DLD1 (cell line): ENCODE data around the gene MANEA.
"Not testable (repeated sequence)": the region's sequence is repeated elsewhere in the genome, so short reads cannot be mapped to it uniquely, and the experiment has no call there.

Experiments used
- in situ Hi-C: cut with HindIII; loops from 2 replicates; pipeline ENCODE4 v1.10.0; 2017; ENCODE audit warnings: low sequenced_read_pairs

Gene MANEA

GRCh38 chr6:95577304-95578105 is at the start of gene MANEA:
Gene MANEA (plus strand): TSS chr6:95577535. CDS start chr6:95586440, 8,905 bp downstream.
- in situ Hi-C loops: no loop called here

DNA sequence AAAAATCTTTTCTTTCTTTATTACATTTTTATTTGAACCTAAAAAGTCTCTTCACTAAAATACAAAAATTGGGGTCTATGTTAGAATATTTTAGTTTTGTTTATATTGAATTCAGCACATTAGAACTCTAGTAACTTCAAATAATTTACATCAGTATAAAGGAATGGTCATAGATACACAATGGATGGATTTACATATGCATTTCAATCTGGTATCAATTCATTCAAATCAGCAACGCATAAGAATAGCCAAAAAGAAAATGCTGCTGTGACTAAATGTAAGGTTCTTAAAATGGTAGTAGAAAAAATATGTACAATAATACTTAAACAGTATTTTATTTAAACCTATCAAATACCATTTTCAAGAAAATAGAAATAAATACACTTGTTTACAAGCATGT is 47.6 kb upstream of the MANEA start:
- in situ Hi-C loops: no loop called here

GRCh38 chr6:95530176-95530819 is 47.0 kb upstream of the MANEA start:
- in situ Hi-C loops: no loop called here

DNA sequence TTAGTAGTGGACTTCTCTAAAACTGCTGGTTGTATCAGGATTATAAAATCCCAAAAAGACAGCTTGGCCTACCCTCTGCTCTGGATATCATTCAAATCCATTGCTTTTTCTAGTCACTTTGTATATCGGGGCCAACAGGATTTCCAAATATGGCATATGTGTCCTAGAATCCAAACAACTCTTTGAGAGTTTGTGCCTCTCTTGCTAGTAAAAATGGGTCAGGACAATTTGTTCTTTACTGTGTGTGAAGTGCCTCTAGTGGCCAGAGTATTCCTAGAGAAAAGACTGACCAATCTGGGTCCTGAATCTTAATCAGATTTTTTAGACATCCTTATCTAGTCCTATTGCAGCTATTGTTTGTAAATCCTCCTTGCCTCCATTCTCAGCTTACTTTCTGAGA is 33.5 kb upstream of the MANEA start:
- in situ Hi-C loops: no loop called here

DNA sequence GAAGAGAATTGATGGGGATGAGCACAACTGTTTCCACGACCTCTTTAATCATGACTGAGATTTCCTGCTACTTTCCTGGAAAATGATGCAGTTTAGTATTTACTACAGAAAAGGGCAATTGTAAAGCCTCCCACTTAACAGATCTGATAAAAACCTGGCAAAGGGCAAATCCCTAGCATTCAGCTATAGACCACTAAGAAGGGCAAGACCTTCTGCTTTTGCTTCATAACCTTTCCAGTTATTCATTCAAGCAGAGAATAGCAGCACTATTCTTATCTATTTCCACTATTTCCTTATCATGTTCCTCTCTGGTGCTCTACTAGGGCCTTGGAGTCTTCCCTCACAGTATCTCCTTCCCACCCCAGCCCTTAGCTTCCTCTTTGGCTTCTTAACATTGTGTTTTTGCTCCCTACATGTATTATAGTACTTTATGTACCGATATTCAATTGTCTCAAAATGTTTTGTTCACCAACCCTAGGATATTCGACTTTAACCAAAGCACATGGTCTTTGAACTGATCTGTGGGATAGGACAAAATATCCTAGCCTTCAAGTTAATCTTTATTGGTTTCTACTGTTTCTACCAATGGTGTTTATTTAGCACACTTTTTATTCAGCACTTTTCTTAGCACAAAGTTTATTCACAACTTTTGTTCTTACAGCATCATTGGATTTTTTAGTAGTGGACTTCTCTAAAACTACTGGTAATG is 32.7 kb upstream of the MANEA start:
- in situ Hi-C loops: no loop called here

DNA sequence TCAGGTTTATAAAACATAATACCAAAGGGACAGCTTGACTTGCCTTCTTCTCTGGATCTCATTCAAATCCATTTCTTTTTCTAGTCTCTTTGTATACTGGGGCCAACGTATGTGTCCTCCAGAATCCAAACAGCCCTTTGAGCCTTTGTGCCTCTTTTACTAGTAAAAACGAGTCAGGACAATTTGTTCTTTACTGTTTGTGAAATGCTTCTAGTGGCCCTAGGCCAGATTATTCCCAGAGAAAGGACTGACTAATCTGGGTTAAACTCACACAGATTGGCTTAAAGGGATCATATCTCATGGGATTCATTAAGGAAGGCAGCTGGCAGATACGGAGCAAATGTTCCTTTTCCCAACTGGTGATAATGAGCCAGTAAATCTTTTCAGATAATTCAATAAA is 32.1 kb upstream of the MANEA start:
- in situ Hi-C loops: no loop called here

- in situ Hi-C loops: no loop called here
Measured at GRCh38 chr6:95545686-95546085, 31.6 kb upstream of the MANEA start.

- in situ Hi-C loops: no loop called here
Measured at GRCh38 chr6:95546148-95546547, 31.2 kb upstream of the MANEA start.

DNA sequence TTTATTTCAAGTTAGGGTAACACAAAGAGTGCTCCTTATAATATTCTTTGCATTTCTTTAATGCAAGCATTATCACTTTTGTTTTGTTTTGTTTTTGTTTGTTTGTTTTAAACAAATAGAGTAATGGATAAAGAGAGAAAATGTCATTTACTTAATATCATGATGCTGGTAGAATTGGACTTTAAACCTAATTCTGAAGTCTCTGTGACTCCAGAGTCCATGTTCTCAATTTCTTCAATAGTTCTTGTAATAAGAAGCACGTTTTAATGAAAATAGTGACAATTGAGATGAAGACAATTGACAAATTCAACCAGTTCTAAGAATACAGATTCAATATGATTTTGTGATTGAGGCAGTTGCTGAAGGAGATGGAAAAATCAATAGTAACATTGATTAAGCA is 30.3 kb upstream of the MANEA start:
- in situ Hi-C loops: no loop called here

DNA sequence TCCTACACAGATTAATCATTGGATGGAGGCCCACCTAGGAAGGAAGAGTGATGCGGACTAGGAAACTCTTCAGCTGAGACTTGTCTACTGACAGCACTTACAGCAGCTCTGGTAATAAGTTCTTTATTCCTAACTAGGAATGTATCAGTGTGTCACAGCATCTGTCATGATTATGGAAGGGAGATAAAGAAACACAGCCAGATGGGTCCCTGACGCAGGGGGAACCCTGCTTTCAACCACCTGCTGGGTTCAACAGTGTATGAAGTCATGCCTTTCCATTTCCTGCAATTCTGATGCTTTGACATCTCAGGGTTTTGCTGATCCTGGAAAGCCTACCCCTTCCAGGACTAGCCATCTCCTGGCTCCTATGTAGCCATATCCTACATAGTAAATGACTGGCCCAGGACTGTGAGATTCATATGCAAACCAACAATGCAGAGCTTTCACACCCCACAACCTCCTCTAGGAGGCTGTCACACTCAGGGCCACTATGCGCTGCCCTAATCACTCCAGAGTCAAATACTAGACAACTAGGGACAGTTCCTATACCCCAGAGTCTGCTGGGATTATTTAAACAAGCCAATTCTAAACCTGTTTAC is 29.0 kb upstream of the MANEA start:
- in situ Hi-C loops: no loop called here

- in situ Hi-C loops: no loop called here
Measured at GRCh38 chr6:95551678-95552324, 25.5 kb upstream of the MANEA start.

GRCh38 chr6:95553880-95554279 is 23.5 kb upstream of the MANEA start:
- in situ Hi-C loops: no loop called here

DNA sequence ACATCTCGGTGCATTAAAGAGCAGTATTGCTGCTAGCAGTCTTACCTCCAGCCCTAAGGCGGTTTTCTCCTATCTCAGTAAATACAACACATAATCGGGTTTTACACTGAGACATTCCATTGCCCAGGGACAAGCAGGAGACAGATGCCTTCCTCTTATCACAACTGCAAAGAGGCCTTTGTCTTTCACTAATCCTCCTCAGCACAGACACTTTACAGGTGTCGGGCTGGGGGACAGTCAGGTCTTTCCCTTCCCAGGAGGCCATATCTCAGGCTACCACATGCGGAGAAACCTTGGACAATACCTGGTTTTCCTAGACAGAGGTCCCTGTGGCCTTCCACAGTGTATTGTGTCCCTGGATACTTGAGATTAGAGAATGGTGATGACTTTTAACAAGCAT is 16.4 kb upstream of the MANEA start:
- in situ Hi-C loops: not testable (repeated sequence)

DNA sequence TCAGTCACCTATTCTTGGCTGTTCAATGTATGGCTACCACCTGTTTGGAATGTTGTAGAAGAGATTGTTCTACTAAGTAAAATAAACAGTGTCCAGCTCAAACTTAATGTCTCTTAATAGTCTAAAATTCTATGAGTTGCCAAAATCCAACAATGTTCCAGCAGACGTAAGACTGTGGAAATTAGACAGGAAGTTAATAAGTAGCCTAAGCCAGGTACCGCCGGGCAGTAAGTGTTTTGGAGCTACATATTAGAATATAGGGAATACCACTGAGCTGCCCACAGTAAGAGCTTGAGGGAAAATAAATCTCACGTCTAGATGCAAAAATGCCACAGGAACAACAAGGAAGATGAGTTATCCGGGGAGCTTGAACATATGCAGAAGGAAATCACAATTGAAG is 7.8 kb upstream of the MANEA start:
- in situ Hi-C loops: no loop called here

DNA sequence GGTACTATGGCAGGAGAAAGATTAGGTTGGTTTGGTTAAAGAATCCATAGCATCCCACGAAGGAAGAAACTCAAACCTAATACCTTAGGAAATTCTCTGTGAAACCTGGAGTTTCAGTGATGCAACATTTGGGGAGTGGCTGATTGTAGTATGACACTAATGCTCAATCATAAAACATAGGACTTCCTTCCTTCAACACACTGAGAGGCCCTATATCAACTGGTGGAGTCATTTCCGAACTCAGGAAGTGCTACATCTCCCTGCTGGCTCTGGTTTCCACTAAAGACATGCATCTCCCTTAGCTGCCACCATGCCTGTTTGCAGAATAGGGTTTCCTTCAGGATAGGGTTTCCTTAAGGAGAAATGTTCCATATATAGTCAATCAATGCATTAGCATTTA is 5.2 kb upstream of the MANEA start:
- in situ Hi-C loops: no loop called here

GRCh38 chr6:95574811-95575210 is 2.5 kb upstream of the MANEA start:
- in situ Hi-C loops: no loop called here

GRCh38 chr6:95576218-95576997 is 927 bp upstream of the MANEA start:
- in situ Hi-C loops: no loop called here

GRCh38 chr6:95576998-95577303 is 384 bp upstream of the MANEA start:
- in situ Hi-C loops: no loop called here

DNA sequence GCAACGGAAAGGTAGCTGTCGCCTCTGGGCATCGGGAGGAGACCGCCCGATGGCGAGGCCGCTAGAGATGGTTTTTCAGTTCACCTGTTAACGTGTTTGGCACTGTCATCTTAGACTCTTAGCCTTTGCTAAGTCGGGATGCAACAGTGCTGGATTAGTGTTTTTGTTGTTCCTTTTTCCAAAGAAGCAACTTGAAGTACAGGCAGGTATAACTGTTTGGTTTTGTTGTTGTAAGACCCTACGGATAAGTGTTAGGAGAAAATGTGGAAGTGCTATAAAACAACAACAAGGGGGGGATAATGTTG is 723 bp downstream of the MANEA start:
- in situ Hi-C loops: no loop called here

GRCh38 chr6:95581073-95581472 is 3.7 kb downstream of the MANEA start:
- in situ Hi-C loops: no loop called here

DNA sequence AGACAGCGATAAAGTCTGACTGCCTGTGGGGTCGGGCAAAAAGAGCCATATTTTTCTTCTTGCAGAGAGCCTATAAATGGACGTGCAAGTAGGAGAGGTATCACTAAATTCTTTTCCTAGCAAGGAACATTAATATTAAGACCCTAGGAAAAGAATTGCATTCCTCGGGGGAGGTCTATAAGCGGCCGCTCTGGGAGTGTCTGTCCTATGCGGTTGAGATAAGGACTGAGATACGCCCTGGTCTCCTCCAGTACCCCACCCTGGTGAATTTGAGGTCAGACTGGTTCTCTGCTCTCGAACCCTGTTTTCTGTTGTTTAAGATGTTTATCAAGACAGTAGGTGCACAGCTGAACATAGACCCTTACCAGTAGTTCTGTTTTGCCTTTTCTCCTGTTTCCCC is 6.9 kb downstream of the MANEA start:
- in situ Hi-C loops: not testable (repeated sequence)
